AG09319 (cell line): ENCODE measurements around the gene GRIK3.

ENCODE experiments used
- DNase-seq: peaks from one replicate; pipeline ENCODE4 v3.0.0-alpha.2; 2010; ENCODE audit warnings: low read depth; ENCODE audit errors: extremely low read depth
- TF ChIP-seq, protein P1 (sequence below): IDR thresholded peaks from 2 replicates; pipeline ENCODE4 v1.5.1; 2011; ENCODE audit warnings: low read depth, mild to moderate bottlenecking, inconsistent platforms, low read length, moderate library complexity

GRIK3 gene

GRCh38 chr1:36793452-36793851 lies 240.9 kb downstream of the GRIK3 start:
- DNase-seq: no peak
- TF ChIP-seq, protein P1, sequence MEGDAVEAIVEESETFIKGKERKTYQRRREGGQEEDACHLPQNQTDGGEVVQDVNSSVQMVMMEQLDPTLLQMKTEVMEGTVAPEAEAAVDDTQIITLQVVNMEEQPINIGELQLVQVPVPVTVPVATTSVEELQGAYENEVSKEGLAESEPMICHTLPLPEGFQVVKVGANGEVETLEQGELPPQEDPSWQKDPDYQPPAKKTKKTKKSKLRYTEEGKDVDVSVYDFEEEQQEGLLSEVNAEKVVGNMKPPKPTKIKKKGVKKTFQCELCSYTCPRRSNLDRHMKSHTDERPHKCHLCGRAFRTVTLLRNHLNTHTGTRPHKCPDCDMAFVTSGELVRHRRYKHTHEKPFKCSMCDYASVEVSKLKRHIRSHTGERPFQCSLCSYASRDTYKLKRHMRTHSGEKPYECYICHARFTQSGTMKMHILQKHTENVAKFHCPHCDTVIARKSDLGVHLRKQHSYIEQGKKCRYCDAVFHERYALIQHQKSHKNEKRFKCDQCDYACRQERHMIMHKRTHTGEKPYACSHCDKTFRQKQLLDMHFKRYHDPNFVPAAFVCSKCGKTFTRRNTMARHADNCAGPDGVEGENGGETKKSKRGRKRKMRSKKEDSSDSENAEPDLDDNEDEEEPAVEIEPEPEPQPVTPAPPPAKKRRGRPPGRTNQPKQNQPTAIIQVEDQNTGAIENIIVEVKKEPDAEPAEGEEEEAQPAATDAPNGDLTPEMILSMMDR: no peak

GRCh38 chr1:36792292-36792691 lies 242.0 kb downstream of the GRIK3 start:
- no peak for DNase-seq

DNA sequence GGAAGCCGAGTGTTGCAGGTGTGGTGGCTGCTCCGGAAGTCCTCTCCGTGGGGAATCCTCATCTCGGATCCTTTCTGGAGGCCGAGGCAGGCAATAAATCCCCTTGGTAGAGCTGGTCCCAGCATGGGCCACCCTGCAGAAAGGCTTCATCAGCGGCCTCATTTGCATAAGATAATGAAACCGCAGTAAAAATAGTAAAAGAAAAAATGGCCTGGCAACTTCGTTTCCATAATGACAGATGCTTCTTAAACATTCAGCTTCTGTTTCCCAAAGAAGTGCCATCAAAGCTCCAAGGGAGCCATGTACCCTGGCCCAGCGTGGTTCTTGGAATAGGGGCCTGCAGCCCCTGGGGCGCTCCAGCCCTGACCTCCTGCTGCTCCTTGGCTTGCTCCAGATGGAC lies 244.1 kb downstream of the GRIK3 start:
- TF ChIP-seq, protein P1: no peak
- DNase-seq: no peak

More at GRCh38 chr1:36792292-36792691, 242.0 kb downstream of the GRIK3 start:
- TF ChIP-seq, protein P1: no peak

DNA sequence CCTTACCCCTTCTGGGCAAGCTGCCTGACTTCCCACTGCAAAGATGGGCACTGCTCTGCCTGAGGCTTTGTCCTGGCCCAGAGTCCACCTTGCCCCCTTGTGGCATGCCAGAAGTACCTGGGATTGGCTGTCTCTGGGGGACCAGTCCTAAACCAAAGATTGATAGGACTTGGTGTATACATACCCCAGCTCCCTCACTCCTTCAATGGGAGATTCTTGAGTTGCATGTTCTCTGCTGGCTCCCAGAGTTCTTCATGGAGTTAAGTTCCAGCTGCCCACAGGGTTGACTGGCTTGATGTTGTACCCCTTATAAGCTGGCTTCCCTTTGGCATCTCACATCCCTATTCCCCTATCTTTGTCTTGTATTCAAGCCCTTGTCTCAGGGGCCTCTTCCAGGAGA lies 244.8 kb downstream of the GRIK3 start:
- TF ChIP-seq, protein P1: no peak
- DNase-seq: no peak

- no peak for DNase-seq
- TF ChIP-seq, protein P1: no peak
These were observed 246.9 kb downstream of the GRIK3 start for GRCh38 chr1:36787312-36787913.

DNA sequence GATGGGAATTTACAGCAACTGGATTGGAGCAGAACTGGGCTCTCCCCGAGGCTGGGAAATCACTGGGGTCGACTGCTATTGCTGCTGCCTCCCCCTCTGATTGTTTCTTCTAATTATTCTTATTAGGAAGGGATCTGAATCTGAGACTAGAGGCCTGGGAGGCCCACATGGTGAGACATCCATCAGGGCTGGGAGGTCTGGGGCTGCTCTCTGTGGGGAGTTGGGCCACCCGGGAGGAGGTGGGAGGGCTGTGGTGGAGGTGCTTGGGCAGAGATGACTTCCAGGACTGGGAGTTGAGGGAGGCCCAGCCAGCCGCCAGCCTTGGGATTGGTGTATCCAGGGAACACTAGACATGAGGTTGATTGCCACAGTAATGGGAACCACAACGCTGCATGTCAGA lies 247.9 kb downstream of the GRIK3 start:
- no peak for DNase-seq
- TF ChIP-seq, protein P1: no peak

- no peak for DNase-seq
- TF ChIP-seq, protein P1: no peak
These were observed 250.0 kb downstream of the GRIK3 start for GRCh38 chr1:36784147-36784859.
